DMS114 treated with DMSO at 0.1 percent for 48 hours (cell line): Measurements from ENCODE around the gene MAP3K3.

Source experiments
- DNase-seq: peaks from one replicate; lab custom pipeline; 2025; ENCODE audit not compliant: unreplicated experiment; lab: John Stamatoyannopoulos, UW

The MAP3K3 gene

DNA sequence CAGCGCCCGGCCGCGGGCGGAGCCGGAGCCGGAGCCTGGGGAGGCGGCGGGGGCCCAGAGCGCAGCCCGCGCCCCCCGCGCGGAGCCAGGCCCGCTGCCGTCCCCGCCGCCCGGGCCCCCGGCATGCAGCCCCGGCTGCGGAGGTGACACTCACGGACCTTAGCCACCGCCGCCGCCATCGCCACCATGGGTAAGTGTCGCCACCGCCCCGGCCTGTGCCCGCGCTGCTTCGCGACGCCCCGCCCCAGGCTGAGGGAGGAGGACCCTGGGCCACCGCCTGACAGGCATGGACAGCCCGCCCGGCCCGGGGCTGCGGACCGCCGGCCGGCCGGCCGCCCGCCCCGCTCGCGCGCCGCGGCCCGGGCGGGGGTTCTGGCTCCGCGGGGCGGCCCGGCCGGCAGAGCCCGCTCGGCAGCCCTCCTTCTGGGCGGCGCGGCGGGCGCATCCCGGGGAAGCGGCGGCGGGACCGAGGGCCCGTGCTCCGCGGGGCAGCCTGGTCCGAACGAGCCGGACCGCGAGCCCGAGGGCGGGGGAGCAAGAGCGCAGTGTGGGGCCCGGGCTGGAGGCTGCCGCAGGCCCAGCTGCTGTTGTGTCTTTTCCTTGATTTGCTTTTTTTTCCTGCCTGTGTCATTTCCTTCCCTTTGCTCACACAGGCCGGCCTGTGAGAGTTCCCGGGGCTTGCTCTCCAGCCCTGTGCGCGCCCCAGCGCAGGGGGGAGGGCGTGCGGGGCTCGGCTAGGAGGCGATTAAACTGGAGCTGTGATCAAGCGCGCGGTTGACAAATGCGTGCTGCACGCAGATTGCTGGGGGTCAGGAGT, 565 bp downstream of the MAP3K3 start:
- no peak for DNase-seq

DNA sequence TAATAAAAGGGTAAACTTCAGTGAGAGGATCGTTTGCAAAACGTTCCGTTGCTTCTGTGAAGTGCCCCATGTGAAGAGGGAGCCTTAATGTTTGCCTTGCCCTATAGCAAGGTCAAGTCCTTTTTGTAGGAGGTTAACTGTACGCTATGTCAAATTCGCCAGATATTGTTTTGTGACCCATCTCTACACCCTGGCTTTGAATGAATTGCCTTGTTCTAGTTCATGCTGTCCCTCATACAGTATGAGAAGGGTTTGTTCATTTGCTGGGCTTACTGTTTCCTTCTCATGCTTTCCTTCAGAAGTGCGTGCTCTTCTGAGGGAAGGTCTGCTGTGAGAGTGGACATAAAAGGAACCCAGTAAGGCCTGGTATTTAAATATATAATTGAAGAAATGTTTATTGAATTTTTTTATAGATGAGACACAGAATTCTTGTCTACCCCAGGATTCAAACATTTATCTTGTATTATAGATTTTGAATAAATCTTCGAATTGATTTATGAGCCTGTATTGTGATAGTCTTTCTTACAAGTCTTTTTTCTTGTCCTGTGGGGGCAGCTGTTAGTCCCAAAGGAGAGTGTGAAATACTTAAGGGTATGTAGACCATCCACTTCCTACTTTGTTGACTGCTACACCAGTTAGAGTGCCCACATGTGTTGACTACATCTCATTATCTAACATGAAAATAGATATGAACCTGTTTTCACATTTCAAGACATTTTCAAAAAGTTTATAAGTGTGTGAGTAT, 1.7 kb downstream of the MAP3K3 start:
- DNase-seq, result no peak

- no peak for DNase-seq
These were observed 2.3 kb downstream of the MAP3K3 start for GRCh38 chr17:63624531-63624880.

- no peak for DNase-seq
These were observed 4.4 kb downstream of the MAP3K3 start for GRCh38 chr17:63626551-63627180.

DNA sequence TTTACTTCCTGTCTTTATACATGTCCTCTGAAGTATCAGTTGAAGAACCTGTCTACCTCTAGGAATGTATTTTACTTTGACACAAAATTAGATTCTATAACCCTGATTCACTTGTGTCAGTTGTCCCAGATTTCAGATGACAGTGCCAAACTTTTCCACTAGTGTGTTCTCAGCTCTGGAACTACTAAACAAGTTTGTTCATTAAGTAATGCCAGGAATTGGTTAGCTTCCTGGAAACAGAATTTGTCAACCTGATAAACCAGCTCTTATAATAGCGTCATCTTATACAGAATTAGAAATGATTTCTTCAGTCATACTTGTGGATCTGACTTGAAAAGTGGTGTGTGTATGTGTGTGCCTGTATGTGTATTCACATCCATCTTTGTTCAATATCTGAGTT, 7.4 kb downstream of the MAP3K3 start:
- DNase-seq, result no peak

- no peak for DNase-seq
These were observed 8.8 kb downstream of the MAP3K3 start for GRCh38 chr17:63631062-63631461.

DNA sequence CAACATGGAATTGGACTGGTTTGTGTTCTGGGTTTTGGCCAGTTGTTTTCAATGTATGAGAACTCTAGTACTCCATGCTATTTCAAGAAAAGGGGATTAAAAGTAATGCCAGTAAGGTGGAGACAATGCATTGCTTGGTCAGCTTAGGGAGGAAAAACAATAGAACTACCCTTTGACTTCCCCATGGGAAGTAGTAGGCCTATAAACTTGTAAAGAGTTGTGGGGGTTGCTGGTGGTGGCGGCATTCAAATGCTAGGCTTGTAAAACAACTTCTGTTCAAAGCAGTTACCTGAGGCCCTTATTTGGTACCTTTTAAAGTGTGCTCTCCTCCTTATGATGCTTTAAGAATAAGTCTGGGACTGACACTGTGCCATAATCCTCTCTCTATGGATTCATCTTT, 9.4 kb downstream of the MAP3K3 start:
- DNase-seq, result no peak

GRCh38 chr17:63633742-63634141, 11.5 kb downstream of the MAP3K3 start:
- no peak for DNase-seq

DNA sequence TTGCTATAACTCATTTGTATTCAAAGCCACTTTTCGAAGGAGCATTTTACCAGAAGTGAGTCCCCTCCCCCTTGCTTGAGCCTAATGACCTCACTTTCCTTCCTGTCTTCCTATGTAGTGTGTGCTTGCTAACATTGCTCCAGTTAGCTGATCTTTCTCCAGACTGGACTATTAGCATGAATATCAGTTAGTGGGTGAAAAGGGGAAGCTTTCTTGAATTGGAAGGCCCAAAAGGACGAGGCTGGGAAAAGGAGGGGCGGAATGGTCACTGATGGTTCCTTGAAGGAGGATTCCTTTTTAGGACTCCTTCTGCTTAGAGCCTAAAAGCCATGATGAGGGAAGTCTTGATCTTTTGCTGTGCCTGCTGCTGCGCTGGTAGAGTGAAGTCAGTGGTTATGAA, 11.9 kb downstream of the MAP3K3 start:
- no peak for DNase-seq

GRCh38 chr17:63634816-63635215, 12.6 kb downstream of the MAP3K3 start:
- DNase-seq, result no peak

GRCh38 chr17:63635290-63635689, 13.1 kb downstream of the MAP3K3 start:
- no peak for DNase-seq

- no peak for DNase-seq
These were observed 13.6 kb downstream of the MAP3K3 start for GRCh38 chr17:63635787-63636186.

- no peak for DNase-seq
These were observed 16.9 kb downstream of the MAP3K3 start for GRCh38 chr17:63639125-63639524.

DNA sequence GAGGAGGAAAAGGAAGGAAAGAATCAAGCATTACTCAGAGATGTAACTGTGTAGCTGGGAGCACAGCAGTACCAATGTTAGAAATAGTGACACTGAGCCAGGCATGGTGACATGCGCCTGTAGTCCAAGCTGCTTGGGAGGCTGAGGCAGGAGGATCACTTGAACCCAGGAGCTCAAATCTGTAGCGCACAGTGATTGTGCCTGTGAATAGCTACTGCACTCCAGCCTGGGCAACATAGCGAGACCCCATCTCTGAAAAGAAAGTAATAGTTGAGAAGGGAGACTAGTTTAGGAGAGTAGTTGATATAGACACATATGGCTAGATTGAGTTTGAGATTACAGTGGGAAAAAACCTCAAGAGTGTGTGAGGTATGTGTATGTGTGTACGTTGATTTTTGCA, 17.8 kb downstream of the MAP3K3 start:
- no peak for DNase-seq

GRCh38 chr17:63641692-63642448, 19.7 kb downstream of the MAP3K3 start:
- DNase-seq, result no peak

- DNase-seq, result no peak
These were observed 22.6 kb downstream of the MAP3K3 start for GRCh38 chr17:63644846-63645245.

GRCh38 chr17:63645775-63646487, 23.7 kb downstream of the MAP3K3 start:
- no peak for DNase-seq

GRCh38 chr17:63646488-63646806, 24.2 kb downstream of the MAP3K3 start:
- DNase-seq, result no peak

GRCh38 chr17:63647065-63647725, 25.0 kb downstream of the MAP3K3 start:
- DNase-seq, result no peak

DNA sequence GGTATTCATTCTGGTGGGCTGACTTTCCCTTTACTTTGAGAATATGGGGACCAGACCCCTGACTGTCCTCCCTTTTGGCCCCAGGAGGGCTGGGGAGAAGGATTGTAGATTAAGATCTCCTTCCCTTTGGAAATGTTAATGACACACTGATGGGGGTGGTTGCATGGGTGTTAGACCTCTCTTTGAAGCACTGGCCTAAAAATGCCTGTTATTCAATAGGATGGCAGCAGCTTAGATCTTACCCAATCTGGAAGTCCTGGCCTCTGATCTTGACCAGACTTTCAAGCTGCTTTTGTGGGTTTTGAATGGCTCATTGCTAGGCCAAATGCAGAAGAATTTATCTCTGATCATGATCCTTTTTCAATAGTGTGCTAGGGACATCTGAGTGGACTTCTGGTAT, 25.7 kb downstream of the MAP3K3 start:
- no peak for DNase-seq
